Measurements from ENCODE around the gene RTCA. TPM values are rescaled to one million over a fixed set of nuclear protein-coding genes. Genes with fewer than 3 reads are reported as not detected.

Gene RTCA
- total RNA-seq, 2 experiments from 2014 or later: 48.2 to 50.6 TPM

- Mint-ChIP-seq H3K36me3 (ENCODE audit: low read depth) (peaks cover 8% of the 10 kb centered on the region), H3K27me3 (no peaks in the 10 kb centered on the region), H3K4me3 (no peak overlapping the region), H3K4me1 (peaks cover 7% of the 10 kb centered on the region), H3K9me3 (peaks cover 2% of the 10 kb centered on the region), H3K27ac (no peak overlapping the region)
- POLR2A ChIA-PET: interaction anchor here (0.6 to 0.7 kb wide), 2 partner anchors 96 to 122 kb away, joined by 3 to 4 read pairs; partner anchors contain the start of gene LRRC39
- CTCF ChIA-PET: interaction anchor here (0.9 to 1.8 kb wide), 2 partner anchors 10 to 19 kb away, joined by 3 to 5 read pairs; no protein-coding TSS in a partner anchor
- no peak for DNase-seq
Measured at GRCh38 chr1:100299521-100300222, 33.7 kb downstream of the RTCA start.

- ChIA-PET POLR2A (no interaction called here), CTCF (interaction anchor here (1.3 kb wide), 1 partner anchor 33 kb away, joined by 4 read pairs; no protein-coding TSS in a partner anchor)
- no peak for DNase-seq
- peaks cover 7% of the 10 kb centered on the region for H3K4me1 Mint-ChIP-seq
- peaks cover 8% of the 10 kb centered on the region for H3K36me3 Mint-ChIP-seq (ENCODE audit: low read depth)
- no peak overlapping the region for H3K27ac Mint-ChIP-seq
- peaks cover 2% of the 10 kb centered on the region for H3K9me3 Mint-ChIP-seq
- H3K4me3 Mint-ChIP-seq: no peak overlapping the region
- H3K27me3 Mint-ChIP-seq: no peaks in the 10 kb centered on the region
Measured at GRCh38 chr1:100300691-100301090, 34.7 kb downstream of the RTCA start.

DNA sequence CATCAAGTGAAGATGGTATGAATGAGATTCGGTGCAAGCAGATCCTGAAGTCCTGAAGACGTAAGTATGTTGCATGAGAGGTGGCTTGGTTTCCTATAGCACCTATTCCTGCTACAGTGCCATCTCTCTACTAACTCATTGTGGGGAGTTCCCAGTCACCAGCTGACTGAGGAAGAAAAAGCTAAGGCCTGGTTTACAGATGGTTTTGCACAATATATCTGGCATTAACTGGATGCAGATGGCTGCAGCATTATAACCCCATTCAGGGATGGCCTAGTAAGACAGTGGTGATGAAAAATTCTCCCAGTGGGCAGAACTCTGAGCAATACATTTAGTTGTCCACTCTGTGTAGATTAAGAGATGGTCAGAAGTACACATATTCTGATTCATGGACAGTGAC is 36.7 kb downstream of the RTCA start:
- ChIA-PET POLR2A (no interaction called here), CTCF (no interaction called here)
- Mint-ChIP-seq H3K9me3 (peaks cover 2% of the 10 kb centered on the region), H3K27ac (no peak overlapping the region), H3K4me1 (peaks cover 18% of the 10 kb centered on the region), H3K36me3 (ENCODE audit: low read depth) (peaks cover 2% of the 10 kb centered on the region), H3K27me3 (no peaks in the 10 kb centered on the region), H3K4me3 (no peak overlapping the region)
- no peak for DNase-seq

DNA sequence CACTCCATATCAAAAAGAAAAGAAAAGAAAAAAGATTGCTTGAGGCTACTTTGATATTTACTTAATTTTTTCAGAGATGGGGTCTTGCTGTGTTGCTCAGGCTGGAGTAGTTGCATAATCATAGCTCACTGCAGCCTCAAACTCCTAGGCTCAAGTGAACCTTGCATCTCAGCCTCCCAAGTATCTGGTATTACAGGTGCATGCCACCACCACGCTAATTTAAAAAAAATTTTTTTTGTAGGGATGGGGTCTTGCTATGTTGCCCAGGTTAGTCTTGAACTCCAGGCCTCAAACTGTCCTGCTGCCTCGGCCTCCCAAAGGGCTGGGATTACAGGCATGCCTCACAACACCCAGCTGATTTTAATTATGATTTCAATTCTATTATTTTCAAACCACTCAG is 38.2 kb downstream of the RTCA start:
- POLR2A ChIA-PET: no interaction called here
- peaks cover 13% of the 10 kb centered on the region for H3K4me1 Mint-ChIP-seq
- H3K36me3 Mint-ChIP-seq (ENCODE audit: low read depth): no peaks in the 10 kb centered on the region
- peaks cover 4% of the 10 kb centered on the region for H3K9me3 Mint-ChIP-seq
- no peaks in the 10 kb centered on the region for H3K27me3 Mint-ChIP-seq
- no peak overlapping the region for H3K4me3 Mint-ChIP-seq
- DNase-seq: no peak
- H3K27ac Mint-ChIP-seq: no peak overlapping the region
- CTCF ChIA-PET: no interaction called here

- no peak overlapping the region for H3K4me3 Mint-ChIP-seq
- ChIA-PET POLR2A (no interaction called here), CTCF (no interaction called here)
- peaks cover 11% of the 10 kb centered on the region for H3K4me1 Mint-ChIP-seq
- H3K27me3 Mint-ChIP-seq: no peaks in the 10 kb centered on the region
- H3K27ac Mint-ChIP-seq: no peak overlapping the region
- H3K36me3 Mint-ChIP-seq (ENCODE audit: low read depth): peaks cover 2% of the 10 kb centered on the region
- H3K9me3 Mint-ChIP-seq: peaks cover 8% of the 10 kb centered on the region
- DNase-seq: no peak
Measured at GRCh38 chr1:100304921-100305320, 38.9 kb downstream of the RTCA start.

- DNase-seq: no peak
- Mint-ChIP-seq H3K36me3 (ENCODE audit: low read depth) (peaks cover 2% of the 10 kb centered on the region), H3K9me3 (peaks cover 14% of the 10 kb centered on the region), H3K4me3 (no peak overlapping the region), H3K4me1 (peaks cover 11% of the 10 kb centered on the region), H3K27me3 (no peaks in the 10 kb centered on the region), H3K27ac (no peak overlapping the region)
- POLR2A ChIA-PET: no interaction called here
- CTCF ChIA-PET: no interaction called here
Measured at GRCh38 chr1:100305954-100306353, 39.9 kb downstream of the RTCA start.

DNA sequence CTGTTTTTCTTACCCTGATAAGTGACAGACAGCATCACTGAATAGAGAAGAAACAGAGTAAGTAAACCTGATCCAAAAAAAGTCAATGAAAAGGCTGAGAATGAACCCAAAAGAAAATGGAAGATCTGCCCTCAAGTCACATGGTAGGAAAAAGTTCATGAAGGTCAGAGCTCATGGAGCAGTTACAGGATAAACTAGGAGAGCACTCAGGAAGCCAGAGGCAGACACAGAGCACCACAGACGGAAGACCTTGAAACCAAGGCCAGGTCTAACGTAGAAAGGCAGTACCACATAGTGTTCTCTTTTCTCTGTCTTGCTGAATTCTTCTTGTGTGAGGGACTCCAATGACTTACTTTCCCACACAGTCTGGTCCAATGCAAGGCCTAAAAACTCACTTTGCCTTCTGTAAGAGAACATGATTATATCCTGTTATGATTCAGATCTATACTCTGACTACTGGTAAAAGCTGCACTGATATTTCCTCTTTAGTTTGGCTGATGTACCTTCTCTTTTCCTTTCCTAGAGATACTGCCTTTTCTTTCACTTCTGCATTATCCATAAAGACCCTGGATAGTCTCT is 40.8 kb downstream of the RTCA start:
- H3K27ac Mint-ChIP-seq: no peak overlapping the region
- no peaks in the 10 kb centered on the region for H3K27me3 Mint-ChIP-seq
- H3K4me3 Mint-ChIP-seq: no peak overlapping the region
- peaks cover 14% of the 10 kb centered on the region for H3K9me3 Mint-ChIP-seq
- ChIA-PET CTCF (no interaction called here), POLR2A (no interaction called here)
- no peak for DNase-seq
- H3K4me1 Mint-ChIP-seq: peaks cover 11% of the 10 kb centered on the region
- H3K36me3 Mint-ChIP-seq (ENCODE audit: low read depth): peaks cover 2% of the 10 kb centered on the region

GRCh38 chr1:100308777-100309176 is 42.8 kb downstream of the RTCA start:
- peaks cover 2% of the 10 kb centered on the region for H3K36me3 Mint-ChIP-seq (ENCODE audit: low read depth)
- no peak overlapping the region for H3K27ac Mint-ChIP-seq
- POLR2A ChIA-PET: no interaction called here
- H3K4me1 Mint-ChIP-seq: peaks cover 11% of the 10 kb centered on the region
- no peak overlapping the region for H3K4me3 Mint-ChIP-seq
- H3K9me3 Mint-ChIP-seq: peaks cover 14% of the 10 kb centered on the region
- CTCF ChIA-PET: no interaction called here
- peaks cover 1% of the 10 kb centered on the region for H3K27me3 Mint-ChIP-seq
- no peak for DNase-seq

GRCh38 chr1:100309863-100310262 is 43.8 kb downstream of the RTCA start:
- Mint-ChIP-seq H3K36me3 (ENCODE audit: low read depth) (peaks cover 2% of the 10 kb centered on the region), H3K9me3 (peaks cover 14% of the 10 kb centered on the region), H3K4me3 (no peak overlapping the region), H3K4me1 (peaks cover 11% of the 10 kb centered on the region), H3K27me3 (peaks cover 1% of the 10 kb centered on the region), H3K27ac (no peak overlapping the region)
- CTCF ChIA-PET: no interaction called here
- DNase-seq: no peak
- POLR2A ChIA-PET: no interaction called here

- peaks cover 1% of the 10 kb centered on the region for H3K4me1 Mint-ChIP-seq
- CTCF ChIA-PET: interaction anchor here (1.3 kb wide), 1 partner anchor 13 kb away, joined by 3 read pairs; no protein-coding TSS in a partner anchor
- no peak overlapping the region for H3K27ac Mint-ChIP-seq
- DNase-seq: no peak
- peaks cover 30% of the 10 kb centered on the region for H3K9me3 Mint-ChIP-seq
- POLR2A ChIA-PET: no interaction called here
- peaks cover 6% of the 10 kb centered on the region for H3K36me3 Mint-ChIP-seq (ENCODE audit: low read depth)
- H3K27me3 Mint-ChIP-seq: peaks cover 1% of the 10 kb centered on the region
- H3K4me3 Mint-ChIP-seq: no peak overlapping the region
Measured at GRCh38 chr1:100313382-100313781, 47.4 kb downstream of the RTCA start.

GRCh38 chr1:100316622-100317021 is 50.6 kb downstream of the RTCA start:
- Mint-ChIP-seq H3K27ac (no peak overlapping the region), H3K4me3 (no peak overlapping the region), H3K27me3 (peaks cover 1% of the 10 kb centered on the region), H3K4me1 (no peaks in the 10 kb centered on the region), H3K36me3 (ENCODE audit: low read depth) (peaks cover 8% of the 10 kb centered on the region), H3K9me3 (peaks cover 31% of the 10 kb centered on the region)
- DNase-seq: no peak
- CTCF ChIA-PET: no interaction called here
- POLR2A ChIA-PET: no interaction called here

DNA sequence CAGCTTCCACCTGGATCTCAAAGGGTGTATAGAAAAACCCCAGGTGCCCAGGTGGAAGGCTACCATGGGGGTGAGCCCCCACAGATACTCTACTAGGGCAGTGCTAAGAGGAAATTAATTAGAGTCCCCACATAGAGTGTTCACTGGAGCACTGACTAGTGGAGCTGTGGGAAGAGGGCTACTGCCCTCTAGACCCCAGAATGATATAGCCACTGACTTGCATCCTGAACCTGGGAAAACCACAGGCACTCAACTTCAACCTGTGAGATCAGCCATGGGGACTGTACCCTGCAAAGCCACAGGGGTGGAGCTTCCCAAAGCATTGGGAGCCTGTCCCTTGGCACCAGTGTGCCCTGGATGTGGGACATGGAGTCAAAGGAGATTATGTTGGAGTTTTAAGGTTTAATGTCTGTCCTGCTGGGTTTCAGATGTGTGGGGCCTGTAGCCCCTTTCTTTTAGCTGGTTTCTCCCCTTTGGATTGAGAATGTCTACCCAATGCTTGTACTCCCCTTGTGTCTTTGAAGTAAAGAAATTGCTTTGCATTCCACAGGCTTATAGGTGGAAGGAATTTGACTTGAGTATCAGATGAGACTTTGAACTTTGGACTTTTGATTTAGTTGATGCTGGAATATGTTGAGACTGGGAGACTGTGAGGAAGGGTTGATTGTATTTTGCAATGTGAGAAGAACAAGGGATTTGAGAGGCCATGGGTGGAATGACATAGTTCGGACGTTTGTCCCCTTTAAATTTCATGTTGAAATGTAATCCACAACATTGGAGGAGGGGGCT is 54.5 kb downstream of the RTCA start:
- no peak overlapping the region for H3K4me3 Mint-ChIP-seq

GRCh38 chr1:100321100-100321493 is 55.1 kb downstream of the RTCA start:
- H3K27ac Mint-ChIP-seq: no peak overlapping the region
- peaks cover 23% of the 10 kb centered on the region for H3K9me3 Mint-ChIP-seq
- no peak overlapping the region for H3K4me3 Mint-ChIP-seq
- no peak for DNase-seq
- peaks cover 2% of the 10 kb centered on the region for H3K4me1 Mint-ChIP-seq
- peaks cover 8% of the 10 kb centered on the region for H3K36me3 Mint-ChIP-seq (ENCODE audit: low read depth)
- no peaks in the 10 kb centered on the region for H3K27me3 Mint-ChIP-seq
- ChIA-PET CTCF (no interaction called here), POLR2A (no interaction called here)

More for the DNA sequence above, 54.5 kb downstream of the RTCA start:
- CTCF ChIA-PET: no interaction called here
- H3K36me3 Mint-ChIP-seq (ENCODE audit: low read depth): peaks cover 8% of the 10 kb centered on the region
- peaks cover 2% of the 10 kb centered on the region for H3K4me1 Mint-ChIP-seq
- H3K27ac Mint-ChIP-seq: no peak overlapping the region
- H3K9me3 Mint-ChIP-seq: peaks cover 26% of the 10 kb centered on the region
- POLR2A ChIA-PET: no interaction called here
- no peak for DNase-seq
- H3K27me3 Mint-ChIP-seq: no peaks in the 10 kb centered on the region

Data from activated CD4-positive, alpha-beta T cell treated with anti-CD3 and anti-CD28 coated beads, Interleukin-2, amount 10 ng/mL, durations not matched to agents 7 days and 5 days (primary cell).